Right ventricle myocardium inferior (tissue), 1 donor: ENCODE results near the gene UBE2V1. TPM values are rescaled to one million over a fixed set of nuclear protein-coding genes. Genes with fewer than 3 reads are reported as not detected.
"Not testable (repeated sequence)": the region's sequence is repeated elsewhere in the genome, so short reads cannot be mapped to it uniquely, and the experiment has no call there.

ENCODE experiments used
- ATAC-seq: fragments of 200-7000 bp; cut with Tn5 transposase; one replicate; pipeline ENCODE4 v1.9.1; 2020; ENCODE audit warnings: mild to moderate bottlenecking, moderate library complexity
- DNase-seq: peaks from one replicate; pipeline ENCODE4 v3.0.0; 2021; ENCODE audit errors: missing footprints
- intact Hi-C: fragments of 100-400 bp; cut with DNase I; formaldehyde crosslinking; loops from one replicate; pipeline ENCODE4 v1.11.0; 2022
- total RNA-seq: library from RNA; stranded (reverse); fragmentation: NEBNext Ultra II Directional; extraction: Animal tissue kit (Norgen Biotek cat#: 25700); gene quantifications from one replicate; pipeline ENCODE4 v1.2.1, GENCODE V29; 2021
- donor health status: DM: no; HTN: yes; CAD: no; lungs with severe emphysema.

UBE2V1 gene
- total RNA-seq, 1 donor from 2014 or later: 74.3 TPM

GRCh38 chr20:50138479-50139393 lies 25.8 kb upstream of the UBE2V1 start:
- no peak for DNase-seq
- intact Hi-C loops: no loop called here
- ATAC-seq: peak; percentile 7

GRCh38 chr20:50138120-50138478 lies 25.1 kb upstream of the UBE2V1 start:
- intact Hi-C loops: no loop called here
- peak; percentile 30 for ATAC-seq
- DNase-seq: no peak

- DNase-seq, intact Hi-C loops: not testable (repeated sequence)
- ATAC-seq: peak; percentile 58
These were observed 24.8 kb upstream of the UBE2V1 start for GRCh38 chr20:50137702-50138101.

- ATAC-seq (no peak), DNase-seq (no peak)
- intact Hi-C loops: no loop called here
These were observed 24.1 kb upstream of the UBE2V1 start for GRCh38 chr20:50136822-50137599.

DNA sequence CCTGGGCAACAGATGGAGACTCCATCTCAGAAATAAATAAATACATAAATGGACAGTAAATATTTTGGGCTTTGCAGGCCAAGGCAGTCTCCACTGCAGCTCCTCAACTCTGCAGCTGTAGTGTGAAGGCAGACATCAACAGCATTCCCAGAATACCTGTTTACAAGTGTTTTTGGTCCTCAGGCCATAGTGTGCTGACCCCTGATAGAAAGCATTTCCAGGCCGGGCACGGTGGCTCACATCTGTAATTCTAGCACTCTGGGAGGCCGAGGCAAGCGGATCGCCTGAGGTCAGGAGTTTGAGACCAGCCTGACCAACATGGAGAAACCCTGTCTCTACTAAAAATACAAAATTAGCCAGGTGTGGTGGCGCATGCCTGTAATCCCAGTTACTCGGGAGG lies 22.2 kb upstream of the UBE2V1 start:
- ATAC-seq, DNase-seq, intact Hi-C loops: not testable (repeated sequence)

DNA sequence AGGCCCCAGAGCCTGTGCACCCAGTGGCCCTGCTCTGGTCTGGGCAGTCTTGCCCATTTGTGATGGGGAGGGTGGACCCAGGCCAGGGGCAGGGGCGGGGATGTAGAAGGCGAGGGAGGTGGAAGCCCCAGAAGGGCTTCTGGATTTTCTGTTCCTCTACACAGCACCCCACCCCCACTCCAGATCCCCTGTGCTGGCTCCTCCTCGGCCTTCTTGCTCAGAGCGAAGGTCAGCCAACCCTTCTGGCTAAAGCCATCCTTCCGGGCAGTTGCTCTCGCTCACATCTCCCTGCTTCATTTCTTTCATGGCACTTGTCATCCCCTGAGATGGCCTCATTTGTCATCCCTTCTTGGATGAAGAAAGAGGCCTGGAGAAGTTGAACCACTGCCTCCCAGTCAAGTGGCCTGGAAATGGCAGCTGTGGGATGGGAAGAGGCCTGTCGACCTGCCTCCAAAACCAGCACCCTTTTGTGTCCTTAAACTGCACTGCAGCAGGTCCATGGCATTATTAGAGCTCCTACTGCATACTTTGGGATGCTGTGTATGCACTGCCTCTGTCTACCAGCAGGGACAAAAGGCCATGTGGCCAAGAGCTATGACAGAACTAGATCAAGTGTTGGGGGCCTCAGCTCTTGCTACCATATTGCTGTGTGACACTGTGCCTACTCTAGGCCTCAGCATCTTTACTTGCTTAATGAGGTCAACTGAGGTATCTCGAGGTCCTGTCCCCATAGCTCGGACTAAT lies 20.7 kb upstream of the UBE2V1 start:
- ATAC-seq (no peak), DNase-seq (no peak)
- intact Hi-C loops: no loop called here

DNA sequence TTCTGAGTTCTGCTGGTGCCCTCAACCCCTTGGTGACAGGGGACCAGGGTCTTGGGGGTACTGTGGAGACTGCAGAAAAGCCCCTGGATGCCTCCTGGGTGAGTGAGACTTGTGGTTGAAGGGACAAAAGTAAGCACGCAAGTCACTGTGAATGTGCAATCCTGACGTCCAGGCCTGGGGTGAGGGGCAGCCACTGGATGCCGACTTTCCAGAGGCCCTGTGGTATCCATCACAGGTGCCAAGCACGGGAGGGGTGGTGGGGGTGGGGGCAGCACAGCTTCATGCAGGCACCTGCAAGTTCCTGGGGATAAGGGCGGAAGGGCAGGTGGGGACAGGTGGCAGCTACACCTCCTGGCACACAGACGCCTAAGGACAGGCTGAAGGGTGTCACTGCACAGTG lies 20.1 kb upstream of the UBE2V1 start:
- intact Hi-C loops: no loop called here
- no peak for ATAC-seq
- DNase-seq: no peak

- ATAC-seq (peak; percentile 87), DNase-seq (no peak)
- intact Hi-C loops: no loop called here
These were observed 18.0 kb upstream of the UBE2V1 start for GRCh38 chr20:50130995-50131394.

DNA sequence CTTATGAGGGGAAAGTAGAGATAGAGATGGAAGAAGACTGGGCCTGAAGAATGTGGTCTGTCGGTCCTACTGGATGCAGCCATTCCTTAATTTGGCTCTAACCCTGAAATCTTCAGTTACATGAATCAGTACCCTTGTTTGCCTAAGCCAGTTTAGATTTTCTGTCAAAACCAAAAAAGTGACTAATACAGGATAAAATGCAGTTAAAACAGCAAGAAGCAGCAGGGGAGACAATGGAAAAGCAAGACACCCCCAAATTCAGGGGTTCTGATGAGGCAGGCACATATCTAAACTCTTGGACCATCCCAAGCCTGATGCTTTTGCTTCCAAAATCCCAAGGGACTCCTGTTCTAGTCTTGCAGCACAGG lies 17.4 kb upstream of the UBE2V1 start:
- intact Hi-C loops: no loop called here
- DNase-seq (no peak), ATAC-seq (no peak)

DNA sequence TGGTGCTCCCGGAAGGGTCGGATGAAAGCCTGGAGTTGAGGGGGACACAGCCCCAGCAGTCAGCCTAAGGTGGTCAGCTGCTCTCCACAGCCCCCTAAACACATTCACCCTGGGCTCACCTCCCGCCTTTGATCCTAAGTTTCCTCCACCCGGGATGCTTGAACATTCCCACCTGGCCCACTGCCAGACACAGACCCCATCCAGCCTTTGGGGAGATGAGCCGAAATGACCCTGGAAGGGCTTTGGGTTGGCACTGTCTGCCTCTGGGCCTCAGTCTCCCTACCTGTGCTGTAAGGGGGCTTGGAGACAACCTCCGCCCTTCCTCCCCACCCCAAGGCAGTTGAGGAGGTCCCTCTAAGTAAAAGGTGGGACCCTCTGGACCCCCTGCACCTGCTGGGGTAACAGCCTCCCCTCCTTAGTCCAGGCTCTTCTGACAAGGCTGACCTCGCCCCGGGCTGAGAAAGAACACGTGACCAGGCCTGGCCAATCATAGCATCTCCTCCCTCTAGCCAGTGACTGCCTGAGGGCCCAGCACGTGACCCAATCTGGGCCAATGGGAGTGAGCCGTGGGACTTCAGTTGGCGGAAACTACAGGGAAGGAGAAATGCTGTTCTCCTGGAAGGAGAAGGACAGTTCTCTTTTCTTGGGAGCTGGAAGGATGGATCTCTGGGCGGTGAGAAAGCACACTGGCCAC lies 16.9 kb upstream of the UBE2V1 start:
- intact Hi-C loops: no loop called here
- no peak for DNase-seq
- no peak for ATAC-seq

- DNase-seq: no peak
- ATAC-seq: no peak
- intact Hi-C loops: no loop called here
These were observed 15.6 kb upstream of the UBE2V1 start for GRCh38 chr20:50128520-50128905.

DNA sequence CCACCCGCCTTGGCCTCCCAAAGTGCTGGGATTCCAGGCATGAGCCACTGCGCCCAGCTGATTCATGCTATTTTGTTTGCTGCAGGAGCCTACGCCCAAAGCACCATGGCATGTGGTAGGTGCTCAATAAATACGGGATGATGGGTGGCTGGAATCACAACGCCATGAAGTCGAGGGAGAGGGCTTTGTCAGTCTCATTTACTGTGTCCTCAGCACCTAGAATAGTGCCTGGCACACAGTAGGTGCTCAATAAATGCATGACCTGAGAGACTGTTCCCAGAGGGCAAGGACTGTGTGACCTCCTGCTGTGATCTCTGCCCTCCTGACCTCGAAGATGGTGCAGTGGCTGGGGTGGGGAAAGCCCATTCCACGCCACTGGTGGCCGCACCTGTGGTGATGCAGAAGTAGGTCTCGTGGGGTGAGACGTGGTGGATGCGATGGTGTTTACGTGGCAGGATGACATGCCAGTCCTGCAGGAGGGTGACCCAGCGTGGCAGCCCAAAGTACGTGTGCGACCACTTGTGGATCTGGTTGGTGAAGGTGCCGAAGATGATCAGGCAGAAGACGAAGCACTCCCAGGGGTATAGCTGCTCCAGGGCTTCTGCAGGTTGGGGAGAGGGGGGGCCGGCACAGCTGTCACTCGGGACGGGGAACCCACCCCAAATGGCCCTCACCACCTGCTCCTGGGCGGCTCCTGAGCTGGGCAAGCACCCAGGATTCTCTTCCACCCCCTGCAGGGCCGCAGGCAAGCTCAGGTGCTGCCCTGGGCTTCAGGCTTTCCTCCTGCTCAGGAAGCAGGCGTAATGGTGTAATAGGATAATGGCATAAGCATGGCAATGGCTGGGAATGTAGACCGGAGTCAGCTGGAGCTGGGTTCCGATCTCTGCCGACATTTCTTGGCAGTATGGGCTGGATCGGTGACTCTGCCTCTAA lies 14.9 kb upstream of the UBE2V1 start:
- DNase-seq: no peak
- ATAC-seq: no peak
- intact Hi-C loops: no loop called here

GRCh38 chr20:50126662-50127061 lies 13.7 kb upstream of the UBE2V1 start:
- intact Hi-C loops: no loop called here
- ATAC-seq (no peak), DNase-seq (no peak)

DNA sequence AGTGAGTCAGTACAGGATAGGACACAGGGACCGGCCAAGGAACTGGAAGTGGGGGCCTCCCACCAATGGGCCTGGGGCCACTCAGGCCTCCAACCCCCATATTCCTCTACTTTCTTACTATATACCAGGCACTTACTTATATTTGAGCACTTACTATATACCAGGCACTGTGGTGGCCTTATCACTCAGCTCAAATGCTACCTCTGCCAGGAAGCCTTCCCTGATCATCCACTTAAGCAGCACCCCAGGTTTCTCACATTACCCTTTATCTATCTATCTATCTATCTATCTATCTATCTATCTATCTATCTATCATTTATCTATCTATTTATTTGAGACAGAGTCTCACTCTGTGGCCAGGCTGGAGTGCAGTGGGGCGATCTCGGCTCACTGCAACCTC lies 12.3 kb upstream of the UBE2V1 start:
- no peak for DNase-seq
- intact Hi-C loops: no loop called here

GRCh38 chr20:50124496-50124895 lies 11.5 kb upstream of the UBE2V1 start:
- DNase-seq (no peak), ATAC-seq (no peak)
- intact Hi-C loops: no loop called here

More for the DNA sequence above, 12.3 kb upstream of the UBE2V1 start:
- no peak for ATAC-seq

DNA sequence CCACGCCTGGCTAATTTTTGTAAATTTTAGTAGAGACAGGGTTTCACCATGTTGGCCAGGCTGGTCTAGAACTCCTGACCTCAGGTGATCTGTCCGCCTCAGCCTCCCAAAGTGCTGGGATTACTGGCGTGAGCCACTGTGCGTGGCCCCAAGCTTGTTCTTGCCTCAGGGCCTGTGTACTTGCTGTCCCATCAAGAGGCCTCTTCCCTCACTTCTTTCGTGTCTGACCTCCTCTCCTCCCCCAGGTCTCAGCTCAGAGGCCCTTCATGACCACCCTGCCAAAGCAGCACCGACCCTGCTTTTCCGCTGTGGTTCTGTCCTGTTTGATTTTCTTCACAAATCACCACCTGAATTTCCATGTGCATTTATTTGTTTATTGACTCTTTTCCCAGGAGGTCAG lies 10.5 kb upstream of the UBE2V1 start:
- DNase-seq (no peak), ATAC-seq (no peak)
- intact Hi-C loops: no loop called here

DNA sequence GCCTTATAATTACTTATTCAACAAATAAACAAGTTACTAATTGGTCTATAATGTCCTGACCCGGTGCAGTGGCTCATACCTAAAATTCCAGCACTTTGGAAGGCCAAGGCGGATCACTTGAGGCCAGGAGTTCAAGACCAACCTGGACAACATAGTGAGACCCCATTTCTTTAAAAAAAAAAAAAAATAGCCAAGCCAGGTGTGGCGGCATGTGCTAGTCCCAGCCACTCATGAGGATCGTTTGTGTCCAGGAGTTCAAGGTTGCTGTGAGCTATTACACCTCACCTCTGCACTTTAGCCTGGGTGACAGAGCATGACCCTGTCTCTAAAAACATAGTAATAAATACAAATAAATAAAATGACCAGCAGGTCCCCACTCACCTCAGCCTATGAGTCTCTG lies 9.8 kb upstream of the UBE2V1 start:
- ATAC-seq (no peak), DNase-seq (no peak)
- intact Hi-C loops: no loop called here

- no peak for ATAC-seq
- no peak for DNase-seq
- intact Hi-C loops: loop anchor here (1.0 kb wide), 1 partner anchor 47 kb away; no protein-coding TSS in a partner anchor
These were observed 8.9 kb upstream of the UBE2V1 start for GRCh38 chr20:50121858-50122271.
